NCI-H526 (cell line): ENCODE results near the gene ZMYM2.

ENCODE experiments used
- DNase-seq, 2 experiments: peaks; one replicate each; lab custom pipeline; 2025; lab: John Stamatoyannopoulos, UW

ZMYM2 gene

GRCh38 chr13:20044086-20044485 is 85.6 kb downstream of the ZMYM2 start:
- DNase-seq, result no peak

DNA sequence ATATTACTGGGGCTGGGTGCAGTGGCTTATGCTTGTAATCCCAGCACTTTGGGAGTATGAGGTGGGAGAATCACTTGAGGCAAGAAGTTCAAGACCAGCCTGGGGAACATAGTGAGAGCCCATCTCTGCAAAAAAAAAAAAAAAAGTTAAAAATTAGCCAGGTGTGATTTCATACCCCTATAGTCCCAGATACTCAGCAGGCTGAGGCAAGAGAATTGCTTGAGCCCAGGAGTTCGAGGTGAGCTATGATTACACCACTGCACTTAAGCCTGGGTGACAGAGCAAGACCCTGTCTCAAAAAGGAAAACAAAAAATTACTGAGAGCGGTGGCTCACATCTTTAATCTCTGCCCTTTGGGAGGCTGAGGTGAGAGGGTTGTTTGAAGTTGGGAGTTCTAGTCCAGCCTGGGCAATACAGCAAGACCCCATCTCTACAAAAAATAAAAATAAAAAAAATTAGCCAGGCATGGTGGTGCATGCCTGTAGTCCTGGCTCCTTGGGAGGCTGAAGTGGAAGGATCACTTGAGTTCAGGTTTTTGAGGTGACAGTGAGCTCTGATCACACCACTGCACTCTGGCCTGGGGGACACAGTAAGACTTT is 87.5 kb downstream of the ZMYM2 start:
- no peak for DNase-seq

DNA sequence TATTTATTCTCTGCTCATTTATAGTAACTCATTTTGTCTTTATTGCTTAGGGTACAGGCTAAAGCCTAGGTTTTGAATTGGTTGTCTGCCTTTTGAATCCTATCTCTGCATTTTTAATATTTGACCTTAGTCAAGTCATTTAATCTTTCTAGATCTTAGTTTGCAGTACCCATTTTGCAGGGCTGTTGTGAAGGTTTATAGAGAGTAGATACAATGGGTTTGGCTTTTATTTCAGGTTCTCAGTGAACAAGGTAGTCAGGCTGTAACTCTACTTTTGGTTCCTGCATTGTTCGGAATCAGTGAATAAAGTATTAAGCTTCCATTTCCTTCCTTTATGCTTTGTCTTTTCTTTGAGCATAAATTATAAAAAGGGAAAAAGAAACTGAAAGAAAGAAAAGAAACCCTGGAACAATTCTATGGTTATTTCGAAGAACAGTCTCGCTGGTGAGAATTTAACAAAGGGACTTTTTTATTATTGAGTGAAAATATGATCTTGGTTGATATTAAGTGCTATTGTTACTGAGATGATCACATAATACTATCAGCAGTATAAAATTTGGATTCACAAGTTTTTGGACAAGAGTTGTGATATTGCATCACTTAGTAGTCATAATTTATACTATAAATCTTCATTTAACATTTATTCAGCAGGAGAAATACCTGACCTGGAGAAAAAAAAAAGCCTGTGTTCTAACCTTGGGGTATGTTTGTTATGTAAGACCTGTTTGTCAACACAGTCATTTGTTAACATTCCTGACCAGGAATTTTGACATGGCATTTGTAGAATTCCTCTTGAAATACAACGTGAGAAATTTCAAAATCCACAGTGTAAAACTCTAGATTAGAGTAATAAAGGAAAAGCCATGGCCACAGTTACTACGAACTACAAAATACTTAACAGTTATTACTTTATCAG is 91.3 kb downstream of the ZMYM2 start:
- DNase-seq, result no peak

GRCh38 chr13:20051366-20051765 is 92.8 kb downstream of the ZMYM2 start:
- DNase-seq, result no peak

DNA sequence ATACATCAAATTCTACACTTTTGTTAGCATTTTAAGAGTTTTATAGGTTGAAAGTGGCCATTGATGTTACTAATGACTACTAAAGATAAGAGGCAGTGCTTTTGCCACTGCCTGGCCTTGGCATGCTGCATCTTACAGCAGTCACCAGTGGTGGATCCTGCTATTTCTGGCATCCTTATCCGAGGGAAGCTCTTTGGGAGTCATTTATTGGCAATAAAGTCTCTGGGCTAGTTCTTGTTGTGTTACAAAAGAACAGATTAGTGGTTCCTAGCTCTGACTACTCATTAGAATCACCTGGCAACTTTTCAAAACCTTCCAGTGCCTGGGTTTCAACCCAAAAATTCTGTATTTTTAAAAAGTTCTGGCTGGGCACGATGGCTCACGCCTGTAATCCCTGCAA is 94.5 kb downstream of the ZMYM2 start:
- DNase-seq, result no peak

DNA sequence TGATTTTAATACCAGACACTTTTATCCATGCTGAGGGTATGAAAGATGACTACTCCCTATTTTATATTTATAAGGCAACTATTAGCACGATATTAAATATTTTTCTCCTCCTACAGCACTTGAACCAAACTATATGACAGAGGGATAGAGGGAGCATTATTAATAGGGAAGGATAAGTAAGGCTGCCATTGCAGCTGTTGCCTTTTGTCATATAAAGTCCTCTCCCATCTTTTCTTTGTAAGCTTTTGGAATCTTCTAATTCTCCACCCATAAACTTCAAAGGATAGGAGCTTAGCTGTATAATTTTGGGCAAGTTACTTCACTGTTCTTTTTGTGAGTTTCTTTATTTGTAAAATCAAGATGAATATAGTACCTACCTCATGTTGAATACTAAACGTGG is 95.4 kb downstream of the ZMYM2 start:
- no peak for DNase-seq

- DNase-seq, result no peak
Measured at GRCh38 chr13:20054586-20054985, 96.1 kb downstream of the ZMYM2 start.

GRCh38 chr13:20057214-20057613 is 98.7 kb downstream of the ZMYM2 start:
- no peak for DNase-seq

DNA sequence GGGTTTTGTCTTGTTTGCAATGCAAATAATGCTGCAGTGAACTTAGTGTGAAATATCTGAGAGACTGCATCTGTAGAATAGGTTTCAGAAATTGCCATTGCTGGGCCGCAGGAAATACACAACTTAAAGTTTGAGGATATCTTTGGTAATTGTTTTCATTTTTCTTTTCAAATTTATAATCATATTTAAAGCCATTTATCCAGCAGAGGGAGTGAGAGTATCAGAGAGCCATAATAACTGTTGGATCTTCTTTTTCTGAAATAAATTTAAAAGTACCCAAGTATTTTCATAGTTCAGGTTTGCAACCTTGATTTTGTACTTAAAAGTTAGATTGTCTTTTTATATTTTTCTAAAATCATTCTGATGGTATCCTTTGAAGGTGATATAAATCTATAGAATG is 99.4 kb downstream of the ZMYM2 start:
- peak in 1 of 2 experiments; percentile 27 for DNase-seq

GRCh38 chr13:20058476-20058875 is 99.9 kb downstream of the ZMYM2 start:
- no peak for DNase-seq

GRCh38 chr13:20064128-20064527 is 105.6 kb downstream of the ZMYM2 start:
- peak in 1 of 2 experiments; percentile 2 for DNase-seq

DNA sequence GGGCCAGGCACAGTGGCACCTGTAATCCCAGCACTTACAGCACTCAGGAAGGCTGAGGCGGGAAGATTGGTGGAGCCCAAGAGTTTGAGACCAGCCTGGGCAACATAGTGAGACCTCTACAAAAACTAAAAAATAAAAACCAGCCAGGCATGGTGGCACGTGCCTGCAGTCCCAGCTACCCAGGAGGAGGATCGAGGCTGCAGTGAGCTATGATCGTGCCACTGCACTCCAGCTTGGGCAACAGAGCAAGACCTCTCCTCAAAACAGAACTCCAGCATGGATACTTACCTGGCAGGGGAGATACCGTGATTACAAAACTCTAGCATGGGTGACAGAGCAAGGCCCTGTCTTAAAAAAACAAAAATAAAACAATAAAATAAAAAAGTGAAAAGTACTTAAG is 107.0 kb downstream of the ZMYM2 start:
- DNase-seq, result no peak

- DNase-seq, result no peak
Measured at GRCh38 chr13:20069956-20070355, 111.4 kb downstream of the ZMYM2 start.

- DNase-seq, result no peak
Measured at GRCh38 chr13:20073775-20074174, 115.2 kb downstream of the ZMYM2 start.

GRCh38 chr13:20074966-20075365 is 116.4 kb downstream of the ZMYM2 start:
- DNase-seq, result no peak

- no peak for DNase-seq
Measured at GRCh38 chr13:20077086-20077485, 118.6 kb downstream of the ZMYM2 start.

- peak in 1 of 2 experiments; percentile 51 for DNase-seq
Measured at GRCh38 chr13:20080377-20081164, 122.0 kb downstream of the ZMYM2 start.

DNA sequence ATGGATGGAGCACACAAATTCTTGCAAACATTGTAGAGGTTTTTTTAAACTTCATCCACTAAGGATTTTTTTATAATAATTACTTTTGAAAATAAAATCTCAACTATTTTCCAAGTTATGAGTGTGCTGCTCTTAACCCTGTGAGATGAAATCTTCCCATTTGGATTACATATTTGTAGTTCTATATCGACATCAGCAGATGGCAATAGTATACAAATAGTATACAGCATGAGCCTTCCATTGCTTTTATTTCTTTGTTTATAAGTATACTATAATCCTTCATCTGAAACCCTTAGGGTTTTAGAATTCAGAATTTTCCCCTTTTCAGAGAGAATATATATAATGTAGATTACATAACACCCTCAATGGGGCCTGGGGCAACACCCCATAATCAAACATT is 131.8 kb downstream of the ZMYM2 start:
- peak in 1 of 2 experiments; percentile 11 for DNase-seq

GRCh38 chr13:20093951-20094350 is 135.4 kb downstream of the ZMYM2 start:
- peak in 1 of 2 experiments; percentile 23 for DNase-seq

DNA sequence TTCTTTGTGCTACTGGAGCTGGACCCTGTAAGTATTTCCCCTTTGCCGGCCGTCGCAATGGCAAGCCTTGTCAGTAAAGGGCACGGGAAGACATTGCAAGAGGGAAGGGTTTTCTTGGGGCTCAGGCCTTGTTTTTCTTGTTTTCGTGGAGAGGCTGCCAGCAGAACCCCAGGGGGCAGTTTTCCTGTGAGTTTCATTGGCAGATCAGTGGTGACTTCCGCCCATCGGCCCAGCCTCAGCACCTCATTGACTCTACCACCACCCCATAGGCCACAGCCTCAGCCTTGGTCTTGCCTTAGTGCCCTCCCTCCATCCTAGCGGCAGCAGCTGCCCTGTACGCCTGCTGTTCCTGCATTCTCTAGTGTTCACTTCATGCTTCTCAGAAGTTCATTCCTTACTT is 140.8 kb downstream of the ZMYM2 start:
- no peak for DNase-seq

- DNase-seq, result no peak
Measured at GRCh38 chr13:20101467-20102316, 143.2 kb downstream of the ZMYM2 start.
